HepG2 (cell line): Measurements from ENCODE around the gene FGF14. TPM values are rescaled to one million over a fixed set of nuclear protein-coding genes. Genes with fewer than 3 reads are reported as not detected.

Experiments
- ATAC-seq: fragments of 200-7000 bp; cut with Tn5 transposase; 3 replicates; pipeline ENCODE4 v1.9.1; 2020; ENCODE audit warnings: mild to moderate bottlenecking, moderate library complexity
- BruUV-seq: library from RNA; stranded (reverse); fragments of 400-500 nt; replicated peaks from 2 replicates; lab custom pipeline; 2021; lab: Mats Ljungman, UMichigan
- CTCF ChIA-PET: fragments of 300-600 bp; formaldehyde crosslinking; extraction: SDS; loops from one replicate; lab custom pipeline; 2021; ENCODE audit warnings: low total read pairs, inconsistent platforms, low intra/inter-chr PET ratio; lab: Yijun Ruan, JAX
- POLR2A ChIA-PET: fragments of 350-600 bp; sonication (Branson Sonifier 250); formaldehyde crosslinking; loops from one replicate; lab custom pipeline; 2020; ENCODE audit warnings: antibody characterized with exemption, inconsistent platforms; lab: Yijun Ruan, JAX
- DNase-seq: peaks from one replicate; pipeline ENCODE4 v3.0.0-alpha.2; 2015; ENCODE audit warnings: low spot score
- FAIRE-seq: peaks from 3 replicates; lab custom pipeline; 2011; peaks lifted over from hg19 to GRCh38; lab: Jason Lieb, UNC
- H2AFZ ChIP-seq: one replicate; pipeline ENCODE4 v1.6.1; 2011; ENCODE audit warnings: low read length, inconsistent platforms
- H3K27ac ChIP-seq: fragments of 300-600 bp; 3 replicates; pipeline ENCODE4 v1.8.0; 2011; ENCODE audit warnings: mixed run types, mild to moderate bottlenecking, mixed read lengths, low read length, inconsistent platforms; ENCODE audit not compliant: insufficient read depth; ENCODE audit errors: extremely low read length
- H3K27me3 ChIP-seq, 2 experiments: fragments of 200-600 bp in 1 of 2; 2 replicates in 1 of 2; 3 replicates in 1 of 2; pipeline versions ENCODE4 v1.6.0 to v1.8.0; 2011; ENCODE audit warnings: low read length in 2 of 2, mild to moderate bottlenecking in 2 of 2, moderate library complexity in 2 of 2, inconsistent platforms in 1 of 2; ENCODE audit not compliant: insufficient read depth in 2 of 2, control insufficient read depth in 1 of 2
- H3K36me3 ChIP-seq, 2 experiments: fragments of 200-600 bp in 1 of 2; replicated peaks in 1 of 2; 2 replicates in 1 of 2; 3 replicates in 1 of 2; pipeline versions ENCODE4 v1.5.1 to v1.8.0; 2011; ENCODE audit warnings: low read length in 2 of 2, inconsistent platforms in 1 of 2; ENCODE audit not compliant: insufficient read depth in 2 of 2, control insufficient read depth in 1 of 2
- H3K4me1 ChIP-seq: 2 replicates; pipeline ENCODE4 v1.5.1; 2012; ENCODE audit warnings: low read length, inconsistent platforms; ENCODE audit not compliant: insufficient read depth
- H3K4me2 ChIP-seq: 2 replicates; pipeline ENCODE4 v1.6.0; 2011; ENCODE audit warnings: low read depth, low read length, inconsistent platforms
- H3K4me3 ChIP-seq, 3 experiments: fragments of 200-600 bp in 1 of 3; sonication (generic), shearing (Covaris generic) in 1 of 3; replicated peaks in 1 of 3; 2 replicates each; pipeline ENCODE4 v1.5.1; 2011 to 2016; ENCODE audit warnings: low read length in 3 of 3, inconsistent platforms in 2 of 3, low read depth in 2 of 3, mild to moderate bottlenecking in 2 of 3, control low read depth in 1 of 3, mixed read lengths in 1 of 3; ENCODE audit not compliant: insufficient read depth in 1 of 3
- H3K79me2 ChIP-seq: one replicate; pipeline ENCODE4 v1.6.1; 2011; ENCODE audit warnings: low read length, inconsistent platforms; ENCODE audit not compliant: insufficient read depth
- H3K9ac ChIP-seq: 2 replicates; pipeline ENCODE4 v1.6.0; 2011; ENCODE audit warnings: mild to moderate bottlenecking, low read depth, low read length, inconsistent platforms; ENCODE audit not compliant: insufficient read depth
- H3K9me3 ChIP-seq: 2 replicates; pipeline ENCODE4 v1.5.1; 2012; ENCODE audit warnings: mild to moderate bottlenecking, low read length
- H4K20me1 ChIP-seq: 2 replicates; pipeline ENCODE4 v1.6.0; 2011; ENCODE audit warnings: inconsistent platforms, mild to moderate bottlenecking, low read length, moderate library complexity; ENCODE audit not compliant: insufficient read depth
- ATF1 ChIP-seq: IDR thresholded peaks from 2 replicates; pipeline ENCODE4 v1.6.1; 2016; ENCODE audit warnings: mild to moderate bottlenecking, control low read depth
- GLI4 ChIP-seq: sonication (generic); formaldehyde crosslinking; IDR thresholded peaks from 2 replicates; pipeline ENCODE4 v1.5.1; 2020; ENCODE audit warnings: missing genetic modification reagents, mild to moderate bottlenecking, moderate library complexity, borderline replicate concordance
- HOMEZ ChIP-seq: IDR thresholded peaks from 2 replicates; pipeline ENCODE4 v1.6.1; 2016; ENCODE audit warnings: low read depth
- KLF12 ChIP-seq: sonication (generic); formaldehyde crosslinking; IDR thresholded peaks from 2 replicates; pipeline ENCODE4 v1.4.0; 2020; ENCODE audit warnings: missing genetic modification reagents, borderline replicate concordance
- MAFF ChIP-seq: IDR thresholded peaks from 2 replicates; pipeline ENCODE4 v1.6.1; 2011; ENCODE audit warnings: low read depth, low read length, improper control_type of control experiment
- NFIC ChIP-seq: IDR thresholded peaks from 2 replicates; pipeline ENCODE4 v1.6.1; 2012; ENCODE audit warnings: mild to moderate bottlenecking, low read length, inconsistent platforms
- PCBP2 ChIP-seq: fragments of 200-400 bp; formaldehyde crosslinking; optimal IDR thresholded peaks from 2 replicates; pipeline ENCODE3; 2018; ENCODE audit warnings: low read length, low read depth; ENCODE audit not compliant: poor library complexity, severe bottlenecking
- SAP130 ChIP-seq: IDR thresholded peaks from 2 replicates; pipeline ENCODE4 v1.6.1; 2016; ENCODE audit warnings: low read depth
- SUZ12 ChIP-seq: fragments of 150-350 bp; IDR thresholded peaks from 2 replicates; pipeline ENCODE4 v1.6.1; 2014; ENCODE audit warnings: low read depth, low read length
- ZFAT ChIP-seq: sonication (generic); formaldehyde crosslinking; conservative IDR thresholded peaks from 2 replicates; pipeline ENCODE4 v1.8.1; 2023; ENCODE audit warnings: missing genetic modification reagents, inconsistent platforms
- ZNF33B ChIP-seq: sonication (generic); formaldehyde crosslinking; IDR thresholded peaks from 2 replicates; pipeline ENCODE4 v1.5.1; 2020; ENCODE audit warnings: mild to moderate bottlenecking, missing genetic modification reagents
- ZNF446 ChIP-seq: sonication (generic); formaldehyde crosslinking; IDR thresholded peaks from 2 replicates; pipeline ENCODE4 v1.5.0; 2020; ENCODE audit warnings: mild to moderate bottlenecking, missing genetic modification reagents
- ZNF646 ChIP-seq: sonication (generic); formaldehyde crosslinking; IDR thresholded peaks from 2 replicates; pipeline ENCODE4 v1.9.0; 2021; ENCODE audit warnings: mild to moderate bottlenecking, missing genetic modification reagents
- WGBS: methylation state at CpG from one replicate; pipeline ENCODE4 v1.1.6; 2017; ENCODE audit warnings: low lambda C conversion rate; 5-methylcytosine and 5-hydroxymethylcytosine counted together
- in situ Hi-C: cut with HindIII; loops from 2 replicates; pipeline ENCODE4 v1.10.0; 2017; ENCODE audit warnings: low pct_unique_long_range_greater_than_20kb; ENCODE audit not compliant: extremely low pct_ligation_motif_present
- intact Hi-C: fragments of 100-400 bp; cut with micrococcal nuclease; formaldehyde crosslinking; loops from one replicate; pipeline ENCODE4 v1.10.0; 2022; ENCODE audit not compliant: unreplicated experiment
- polyA plus RNA-seq, 8 experiments: library from polyadenylated mRNA; depleted of rRNA in 3 of 8; stranded (reverse) in 7 of 8; unstranded in 1 of 8; fragments of >200 nt; fragmentation: Illumina TruSeq in 4 of 8; extraction: Trizol in 4 of 8; gene quantifications; 2 replicates each; pipeline versions ENCODE4 v1.2.1 to v1.2.3, GENCODE V29; 2011 to 2016; ENCODE audit warnings: low read depth in 4 of 8, missing spikeins in 1 of 8, mixed read lengths in 1 of 8; ENCODE audit not compliant: insufficient read depth in 1 of 8
- total RNA-seq, 5 experiments: library from RNA; depleted of rRNA; stranded (reverse); fragments of >200 nt; fragmentation: Illumina TruSeq; extraction: Trizol; gene quantifications; 2 replicates each; pipeline ENCODE4 v1.2.3, GENCODE V29; 2016; ENCODE audit warnings: low read depth in 1 of 5
- TF ChIP-seq, protein P1 (sequence below): sonication (generic); formaldehyde crosslinking; IDR thresholded peaks from 2 replicates; pipeline ENCODE4 v1.4.0; 2020; ENCODE audit warnings: missing genetic modification reagents
- TF ChIP-seq, protein P2 (sequence below): sonication (generic); formaldehyde crosslinking; IDR thresholded peaks from 2 replicates; pipeline ENCODE4 v1.4.0; 2020; ENCODE audit warnings: mild to moderate bottlenecking, missing genetic modification reagents

Gene FGF14
- total and polyA plus RNA-seq, 2 of the 13 experiments (the other 11 are each of a cell fraction or from before 2014, with no cell fraction given) = not detected

- CTCF ChIA-PET = no interaction called here
- intact Hi-C loops (no loop called here), in situ Hi-C loops (no loop called here)
- H3K27ac ChIP-seq = no peak overlapping the region
- H3K4me3 ChIP-seq = no peak overlapping the region
- H4K20me1 ChIP-seq = no peaks in the 10 kb centered on the region
- no peak for FAIRE-seq
- BruUV-seq = no TSS peak
- H3K27me3 ChIP-seq = no peaks in the 10 kb centered on the region; a peak in 1 of 5 replicates
- no peaks in the 10 kb centered on the region for H3K9me3 ChIP-seq
- H2AFZ ChIP-seq = no peak overlapping the region
- TF ChIP-seq ZFAT (CRISPR knock-in tag) (no peak), NFIC (no peak), ZNF446 (CRISPR knock-in tag) (no peak), KLF12 (CRISPR knock-in tag) (no peak), ATF1 (CRISPR knock-in tag) (no peak), SAP130 (no peak), ZNF646 (no peak), ZNF33B (CRISPR knock-in tag) (no peak), GLI4 (CRISPR knock-in tag) (no peak), SUZ12 (no peak), PCBP2 (no peak), MAFF (no peak), HOMEZ (CRISPR knock-in tag) (no peak)
- TF ChIP-seq, protein P1, sequence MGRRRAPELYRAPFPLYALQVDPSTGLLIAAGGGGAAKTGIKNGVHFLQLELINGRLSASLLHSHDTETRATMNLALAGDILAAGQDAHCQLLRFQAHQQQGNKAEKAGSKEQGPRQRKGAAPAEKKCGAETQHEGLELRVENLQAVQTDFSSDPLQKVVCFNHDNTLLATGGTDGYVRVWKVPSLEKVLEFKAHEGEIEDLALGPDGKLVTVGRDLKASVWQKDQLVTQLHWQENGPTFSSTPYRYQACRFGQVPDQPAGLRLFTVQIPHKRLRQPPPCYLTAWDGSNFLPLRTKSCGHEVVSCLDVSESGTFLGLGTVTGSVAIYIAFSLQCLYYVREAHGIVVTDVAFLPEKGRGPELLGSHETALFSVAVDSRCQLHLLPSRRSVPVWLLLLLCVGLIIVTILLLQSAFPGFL (CRISPR knock-in tag) = no peak
- TF ChIP-seq, protein P2, sequence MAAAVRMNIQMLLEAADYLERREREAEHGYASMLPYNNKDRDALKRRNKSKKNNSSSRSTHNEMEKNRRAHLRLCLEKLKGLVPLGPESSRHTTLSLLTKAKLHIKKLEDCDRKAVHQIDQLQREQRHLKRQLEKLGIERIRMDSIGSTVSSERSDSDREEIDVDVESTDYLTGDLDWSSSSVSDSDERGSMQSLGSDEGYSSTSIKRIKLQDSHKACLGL = no peak
- WGBS = 0% methylated on average over 1 of the region's 1 CpG
- POLR2A ChIA-PET = no interaction called here
- H3K79me2 ChIP-seq = no peaks in the 10 kb centered on the region
- H3K9ac ChIP-seq = no peak overlapping the region
- DNase-seq = no peak
- no peaks in the 10 kb centered on the region for H3K36me3 ChIP-seq
- no peak overlapping the region for H3K4me2 ChIP-seq
- no peaks in the 10 kb centered on the region for H3K4me1 ChIP-seq
- ATAC-seq = no peak
These were observed 140.0 kb downstream of the FGF14 start for GRCh38 chr13:102261809-102262208.
